Panc1 (cell line): ENCODE data around the gene ATP5ME.

Experiments
- SIN3A ChIP-seq: IDR thresholded peaks from 2 replicates; pipeline ENCODE4 v1.6.1; 2012; ENCODE audit warnings: low read depth, mild to moderate bottlenecking, low read length, moderate library complexity, borderline replicate concordance; ENCODE audit not compliant: insufficient read depth
- TCF7L2 ChIP-seq: IDR thresholded peaks from 2 replicates; pipeline ENCODE4 v1.6.1; 2011; ENCODE audit warnings: mild to moderate bottlenecking, low read depth, low read length, inconsistent platforms
- TF ChIP-seq, protein P1 (sequence below): fragments of 450-650 bp; IDR thresholded peaks from 2 replicates; pipeline ENCODE4 v1.5.1; 2017; ENCODE audit warnings: mild to moderate bottlenecking

DNA sequence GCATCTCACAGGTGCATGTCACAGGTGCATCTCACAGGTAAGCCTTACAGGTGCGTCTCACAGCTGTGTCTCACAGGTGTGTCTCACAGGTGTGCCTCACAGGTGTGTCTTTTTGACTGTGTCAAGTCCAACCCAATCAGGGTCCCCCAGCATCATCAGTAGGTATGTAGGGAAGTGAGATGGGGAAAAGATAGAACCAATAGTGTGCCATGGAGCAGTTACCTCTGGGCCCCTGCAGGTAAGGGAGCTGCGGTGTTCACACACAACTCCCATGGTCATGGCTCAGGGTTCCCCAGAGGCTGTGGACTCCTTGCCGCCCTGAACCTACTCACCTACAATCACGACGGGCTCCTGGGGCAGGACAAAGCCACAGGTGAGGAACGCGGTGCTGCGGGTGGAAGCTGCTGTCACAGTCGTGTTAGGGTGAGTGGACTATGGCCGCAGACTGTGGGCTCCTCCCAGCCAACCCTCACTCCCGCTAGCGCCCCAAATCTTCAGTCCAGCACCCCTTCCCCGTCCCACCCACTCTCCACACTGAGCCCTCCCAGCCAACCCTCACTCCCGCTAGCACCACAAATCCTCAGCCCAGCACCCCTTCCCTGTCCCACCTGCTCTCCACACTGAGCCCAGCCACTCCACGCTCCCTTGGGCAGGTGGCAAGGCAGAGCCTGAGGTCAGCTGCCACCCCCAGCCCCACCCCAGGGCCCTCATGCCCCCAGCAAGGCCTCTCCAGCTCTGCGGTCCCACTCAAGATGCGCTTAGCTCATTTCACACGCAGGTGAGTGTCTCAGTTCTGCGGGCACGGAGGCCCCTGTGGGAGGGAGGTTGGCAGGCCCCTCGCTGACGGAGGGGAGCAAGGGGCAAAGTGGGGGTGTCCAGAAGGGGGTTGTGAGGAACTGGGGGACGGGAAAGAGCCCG is 50.8 kb downstream of the ATP5ME start:
- TF ChIP-seq, protein P1, sequence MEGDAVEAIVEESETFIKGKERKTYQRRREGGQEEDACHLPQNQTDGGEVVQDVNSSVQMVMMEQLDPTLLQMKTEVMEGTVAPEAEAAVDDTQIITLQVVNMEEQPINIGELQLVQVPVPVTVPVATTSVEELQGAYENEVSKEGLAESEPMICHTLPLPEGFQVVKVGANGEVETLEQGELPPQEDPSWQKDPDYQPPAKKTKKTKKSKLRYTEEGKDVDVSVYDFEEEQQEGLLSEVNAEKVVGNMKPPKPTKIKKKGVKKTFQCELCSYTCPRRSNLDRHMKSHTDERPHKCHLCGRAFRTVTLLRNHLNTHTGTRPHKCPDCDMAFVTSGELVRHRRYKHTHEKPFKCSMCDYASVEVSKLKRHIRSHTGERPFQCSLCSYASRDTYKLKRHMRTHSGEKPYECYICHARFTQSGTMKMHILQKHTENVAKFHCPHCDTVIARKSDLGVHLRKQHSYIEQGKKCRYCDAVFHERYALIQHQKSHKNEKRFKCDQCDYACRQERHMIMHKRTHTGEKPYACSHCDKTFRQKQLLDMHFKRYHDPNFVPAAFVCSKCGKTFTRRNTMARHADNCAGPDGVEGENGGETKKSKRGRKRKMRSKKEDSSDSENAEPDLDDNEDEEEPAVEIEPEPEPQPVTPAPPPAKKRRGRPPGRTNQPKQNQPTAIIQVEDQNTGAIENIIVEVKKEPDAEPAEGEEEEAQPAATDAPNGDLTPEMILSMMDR: no peak
- TF ChIP-seq TCF7L2: no peak
- no peak for TF ChIP-seq SIN3A
